ENCODE results near the gene AKAP13.

The AKAP13 gene

DNA sequence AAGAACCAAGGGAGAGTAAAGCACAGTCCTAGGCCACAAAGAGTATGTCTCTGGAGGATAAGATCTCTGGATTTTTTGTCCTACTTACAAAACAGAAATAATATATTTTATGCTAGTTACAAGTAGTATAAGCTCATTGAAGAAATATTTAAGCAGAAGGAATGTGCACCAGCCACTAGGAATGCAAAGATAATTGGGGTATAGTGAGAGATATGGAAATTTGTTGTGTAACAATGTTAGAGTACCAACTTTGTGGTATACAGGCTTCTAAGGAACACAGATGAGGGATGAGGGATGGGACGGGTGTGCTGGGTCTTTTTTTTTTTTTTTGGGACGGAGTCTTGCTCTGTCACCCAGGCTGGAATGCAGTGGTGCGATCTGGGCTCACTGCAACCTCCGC lies 26.5 kb downstream of the AKAP13 start:
- no peak overlapping the region for H3K27ac ChIP-seq
- H3K4me3 ChIP-seq (ENCODE audit: low read depth, low read length): no peak overlapping the region
- H3K4me2 ChIP-seq (ENCODE audit: low read length): no peak overlapping the region
- no peaks in the 10 kb centered on the region for H3K9me3 ChIP-seq (ENCODE audit: control insufficient read depth, low read length)
- H3K36me3 ChIP-seq (ENCODE audit: control insufficient read depth, insufficient read depth, low read length): no peaks in the 10 kb centered on the region
- H3K9ac ChIP-seq: no peak overlapping the region
- TF ChIP-seq, protein P1, sequence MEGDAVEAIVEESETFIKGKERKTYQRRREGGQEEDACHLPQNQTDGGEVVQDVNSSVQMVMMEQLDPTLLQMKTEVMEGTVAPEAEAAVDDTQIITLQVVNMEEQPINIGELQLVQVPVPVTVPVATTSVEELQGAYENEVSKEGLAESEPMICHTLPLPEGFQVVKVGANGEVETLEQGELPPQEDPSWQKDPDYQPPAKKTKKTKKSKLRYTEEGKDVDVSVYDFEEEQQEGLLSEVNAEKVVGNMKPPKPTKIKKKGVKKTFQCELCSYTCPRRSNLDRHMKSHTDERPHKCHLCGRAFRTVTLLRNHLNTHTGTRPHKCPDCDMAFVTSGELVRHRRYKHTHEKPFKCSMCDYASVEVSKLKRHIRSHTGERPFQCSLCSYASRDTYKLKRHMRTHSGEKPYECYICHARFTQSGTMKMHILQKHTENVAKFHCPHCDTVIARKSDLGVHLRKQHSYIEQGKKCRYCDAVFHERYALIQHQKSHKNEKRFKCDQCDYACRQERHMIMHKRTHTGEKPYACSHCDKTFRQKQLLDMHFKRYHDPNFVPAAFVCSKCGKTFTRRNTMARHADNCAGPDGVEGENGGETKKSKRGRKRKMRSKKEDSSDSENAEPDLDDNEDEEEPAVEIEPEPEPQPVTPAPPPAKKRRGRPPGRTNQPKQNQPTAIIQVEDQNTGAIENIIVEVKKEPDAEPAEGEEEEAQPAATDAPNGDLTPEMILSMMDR (IDR thresholded peaks at IDR 0.05): no peak
- H2AFZ ChIP-seq: no peak overlapping the region
- H3K27me3 ChIP-seq (ENCODE audit: control insufficient read depth, insufficient read depth, low read length): no peaks in the 10 kb centered on the region
- no peaks in the 10 kb centered on the region for H3K4me1 ChIP-seq
- H3K79me2 ChIP-seq: peaks cover 7% of the 10 kb centered on the region

DNA sequence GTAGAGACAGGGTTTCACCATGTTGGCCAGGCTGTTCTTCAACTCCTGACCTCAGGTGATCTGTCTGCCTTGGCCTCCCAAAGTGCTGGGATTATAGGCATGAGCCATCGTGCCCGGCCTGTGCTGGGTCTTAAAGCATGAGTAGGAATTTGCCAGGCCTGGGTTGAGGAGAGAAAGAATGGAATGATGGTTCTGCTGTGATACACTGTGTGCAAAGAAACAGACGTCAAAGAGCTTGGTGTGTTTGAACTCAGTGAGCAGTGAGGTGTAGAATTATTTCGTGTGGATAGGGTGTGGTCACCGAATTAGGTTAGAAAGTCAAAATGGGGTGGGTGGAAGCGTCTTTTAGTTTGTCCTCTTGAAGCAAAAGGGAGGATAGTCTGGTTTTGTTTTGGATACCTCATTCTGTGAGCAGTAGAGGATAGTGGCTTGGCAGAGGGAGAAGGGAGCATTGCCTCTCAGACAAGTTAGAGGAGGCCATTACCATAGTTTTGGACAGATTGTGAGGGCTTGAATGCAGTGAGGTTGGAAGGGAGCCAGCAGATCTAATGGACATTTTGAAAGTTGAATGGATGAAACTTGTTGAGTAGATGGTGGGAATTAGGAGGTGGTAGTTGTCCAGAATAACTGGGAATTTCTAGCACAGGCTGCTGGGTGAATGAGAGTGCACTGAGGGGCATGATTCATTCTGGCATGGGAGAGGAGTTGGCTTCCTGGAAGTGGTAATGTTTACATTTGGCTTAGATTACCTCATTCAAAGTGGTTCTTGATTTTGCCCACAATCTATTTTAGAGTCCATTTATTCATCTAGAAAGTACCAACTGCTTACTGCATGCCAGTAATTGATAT lies 27.2 kb downstream of the AKAP13 start:
- TF ChIP-seq, protein P1 (IDR thresholded peaks at IDR 0.05): no peak
- H3K4me1 ChIP-seq: no peaks in the 10 kb centered on the region
- H3K4me3 ChIP-seq (ENCODE audit: low read depth, low read length): no peak overlapping the region
- H3K79me2 ChIP-seq: peaks cover 7% of the 10 kb centered on the region
- no peaks in the 10 kb centered on the region for H3K9me3 ChIP-seq (ENCODE audit: control insufficient read depth, low read length)
- H3K9ac ChIP-seq: no peak overlapping the region
- no peak overlapping the region for H2AFZ ChIP-seq
- H3K27ac ChIP-seq: no peak overlapping the region
- no peak overlapping the region for H3K4me2 ChIP-seq (ENCODE audit: low read length)
- H3K36me3 ChIP-seq (ENCODE audit: control insufficient read depth, insufficient read depth, low read length): no peaks in the 10 kb centered on the region
- no peaks in the 10 kb centered on the region for H3K27me3 ChIP-seq (ENCODE audit: control insufficient read depth, insufficient read depth, low read length)

- H3K9ac ChIP-seq: no peak overlapping the region
- H3K27ac ChIP-seq: no peak overlapping the region
- H3K4me3 ChIP-seq (ENCODE audit: low read depth, low read length): no peak overlapping the region
- TF ChIP-seq, protein P1 (IDR thresholded peaks at IDR 0.05): no peak
- H3K4me1 ChIP-seq: no peaks in the 10 kb centered on the region
- no peaks in the 10 kb centered on the region for H3K27me3 ChIP-seq (ENCODE audit: control insufficient read depth, insufficient read depth, low read length)
- no peaks in the 10 kb centered on the region for H3K36me3 ChIP-seq (ENCODE audit: control insufficient read depth, insufficient read depth, low read length)
- H3K79me2 ChIP-seq: peaks cover 7% of the 10 kb centered on the region
- no peak overlapping the region for H3K4me2 ChIP-seq (ENCODE audit: low read length)
- H2AFZ ChIP-seq: no peak overlapping the region
- no peaks in the 10 kb centered on the region for H3K9me3 ChIP-seq (ENCODE audit: control insufficient read depth, low read length)
Measured at GRCh38 chr15:85408270-85408746, 27.9 kb downstream of the AKAP13 start.

GRCh38 chr15:85412066-85412465 lies 31.7 kb downstream of the AKAP13 start:
- no peaks in the 10 kb centered on the region for H3K9me3 ChIP-seq (ENCODE audit: control insufficient read depth, low read length)
- no peak overlapping the region for H2AFZ ChIP-seq
- no peaks in the 10 kb centered on the region for H3K4me1 ChIP-seq
- no peak overlapping the region for H3K4me3 ChIP-seq (ENCODE audit: low read depth, low read length)
- no peak overlapping the region for H3K9ac ChIP-seq
- H3K4me2 ChIP-seq (ENCODE audit: low read length): no peak overlapping the region
- no peak overlapping the region for H3K27ac ChIP-seq
- TF ChIP-seq, protein P1 (IDR thresholded peaks at IDR 0.05): no peak
- no peaks in the 10 kb centered on the region for H3K27me3 ChIP-seq (ENCODE audit: control insufficient read depth, insufficient read depth, low read length)
- no peaks in the 10 kb centered on the region for H3K36me3 ChIP-seq (ENCODE audit: control insufficient read depth, insufficient read depth, low read length)
- peaks cover 10% of the 10 kb centered on the region for H3K79me2 ChIP-seq

Data from parathyroid adenoma (tissue), 2 donors.